ENCODE data around the gene LMOD1.

The LMOD1 gene

DNA sequence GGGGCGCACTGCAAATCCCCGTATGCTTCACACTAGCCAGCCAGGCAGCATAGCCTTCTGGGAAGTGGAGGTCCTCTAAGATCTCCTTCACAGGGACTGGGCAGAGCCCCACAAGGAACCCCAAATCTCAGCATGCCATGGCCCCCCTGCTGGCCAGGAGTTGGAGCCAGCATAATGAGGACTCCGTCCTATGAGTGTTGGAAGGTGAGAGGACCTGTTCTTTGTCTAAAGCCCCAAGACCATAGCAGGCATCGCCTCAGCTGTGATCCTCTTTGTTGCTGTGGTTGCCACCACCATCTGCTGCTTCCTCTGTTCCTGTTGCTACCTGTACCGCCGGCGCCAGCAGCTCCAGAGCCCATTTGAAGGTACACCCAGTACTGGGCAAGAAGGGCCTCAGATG, 56.1 kb downstream of the LMOD1 start:
- Histone ChIP-seq H3K9ac (ENCODE audit: low read length) (no peak overlapping the region), H2AFZ (ENCODE audit: low read depth, low read length) (no peak overlapping the region), H3K4me1 (ENCODE audit: low read length) (no peaks in the 10 kb centered on the region), H3K4me3 (ENCODE audit: low read length) (no peak overlapping the region), H3K27ac (ENCODE audit: low read length) (no peak overlapping the region), H3K36me3 (replicated peaks; ENCODE audit: low read depth, low read length) (no peaks in the 10 kb centered on the region), H3K4me2 (ENCODE audit: low read length) (no peak overlapping the region), H3K9me3 (ENCODE audit: insufficient read depth, low read length) (no peaks in the 10 kb centered on the region), H3K27me3 (ENCODE audit: low read depth, low read length) (peaks cover 11% of the 10 kb centered on the region; the same call in 1 of the 2 replicates), H3K79me2 (ENCODE audit: low read length) (no peaks in the 10 kb centered on the region), H4K20me1 (ENCODE audit: insufficient read depth, low read length) (no peaks in the 10 kb centered on the region)
- no peak for TF ChIP-seq EZH2phosphoT487 (IDR thresholded peaks at IDR 0.05; ENCODE audit: low read depth)

DNA sequence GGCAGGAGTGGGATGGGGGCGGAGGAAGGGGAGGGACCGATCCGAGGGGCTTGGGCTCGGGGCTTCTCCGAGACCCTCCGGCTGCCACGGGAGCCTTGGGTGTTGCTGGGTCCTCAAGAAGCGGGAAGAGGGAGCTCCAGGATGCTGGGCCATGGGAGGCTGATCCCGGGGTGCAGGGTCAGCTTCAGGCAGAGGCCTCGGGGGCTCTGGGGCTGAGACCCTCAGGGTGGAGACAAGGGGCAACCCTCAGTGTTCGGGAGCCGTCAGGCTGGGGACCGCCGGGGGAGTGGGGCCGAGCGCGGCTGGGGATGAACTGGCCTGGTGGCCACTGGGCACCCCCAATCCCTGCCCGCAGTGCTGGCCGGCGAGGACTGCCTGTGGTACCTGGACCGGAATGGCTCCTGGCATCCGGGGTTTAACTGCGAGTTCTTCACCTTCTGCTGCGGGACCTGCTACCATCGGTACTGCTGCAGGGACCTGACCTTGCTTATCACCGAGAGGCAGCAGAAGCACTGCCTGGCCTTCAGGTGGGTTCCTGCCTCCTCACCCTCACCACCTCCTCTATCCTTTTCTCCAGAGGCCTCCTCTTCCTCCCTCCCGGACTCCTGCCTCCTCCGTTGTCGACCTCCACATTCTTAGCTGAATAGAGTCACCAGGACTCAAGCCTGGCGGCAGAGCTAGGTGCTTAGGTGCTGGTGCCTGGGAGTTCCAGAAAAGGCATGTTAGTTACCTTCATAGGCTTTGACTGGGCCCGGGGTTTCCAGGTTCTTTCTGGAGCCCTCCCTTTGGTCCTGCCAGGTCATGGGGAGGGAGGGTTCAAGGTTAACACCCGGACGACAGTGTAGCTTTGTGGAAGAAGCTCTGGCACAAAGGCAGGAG, 57.0 kb downstream of the LMOD1 start:
- Histone ChIP-seq H3K27ac (ENCODE audit: low read length) (no peak overlapping the region), H3K9ac (ENCODE audit: low read length) (no peak overlapping the region), H2AFZ (ENCODE audit: low read depth, low read length) (no peak overlapping the region), H3K4me3 (ENCODE audit: low read length) (no peak overlapping the region), H3K36me3 (replicated peaks; ENCODE audit: low read depth, low read length) (no peaks in the 10 kb centered on the region), H3K9me3 (ENCODE audit: insufficient read depth, low read length) (no peaks in the 10 kb centered on the region), H4K20me1 (ENCODE audit: insufficient read depth, low read length) (no peaks in the 10 kb centered on the region), H3K4me1 (ENCODE audit: low read length) (no peaks in the 10 kb centered on the region), H3K27me3 (ENCODE audit: low read depth, low read length) (peaks cover 14% of the 10 kb centered on the region; the same call in 1 of the 2 replicates), H3K4me2 (ENCODE audit: low read length) (no peak overlapping the region), H3K79me2 (ENCODE audit: low read length) (no peaks in the 10 kb centered on the region)
- TF ChIP-seq, protein P1, sequence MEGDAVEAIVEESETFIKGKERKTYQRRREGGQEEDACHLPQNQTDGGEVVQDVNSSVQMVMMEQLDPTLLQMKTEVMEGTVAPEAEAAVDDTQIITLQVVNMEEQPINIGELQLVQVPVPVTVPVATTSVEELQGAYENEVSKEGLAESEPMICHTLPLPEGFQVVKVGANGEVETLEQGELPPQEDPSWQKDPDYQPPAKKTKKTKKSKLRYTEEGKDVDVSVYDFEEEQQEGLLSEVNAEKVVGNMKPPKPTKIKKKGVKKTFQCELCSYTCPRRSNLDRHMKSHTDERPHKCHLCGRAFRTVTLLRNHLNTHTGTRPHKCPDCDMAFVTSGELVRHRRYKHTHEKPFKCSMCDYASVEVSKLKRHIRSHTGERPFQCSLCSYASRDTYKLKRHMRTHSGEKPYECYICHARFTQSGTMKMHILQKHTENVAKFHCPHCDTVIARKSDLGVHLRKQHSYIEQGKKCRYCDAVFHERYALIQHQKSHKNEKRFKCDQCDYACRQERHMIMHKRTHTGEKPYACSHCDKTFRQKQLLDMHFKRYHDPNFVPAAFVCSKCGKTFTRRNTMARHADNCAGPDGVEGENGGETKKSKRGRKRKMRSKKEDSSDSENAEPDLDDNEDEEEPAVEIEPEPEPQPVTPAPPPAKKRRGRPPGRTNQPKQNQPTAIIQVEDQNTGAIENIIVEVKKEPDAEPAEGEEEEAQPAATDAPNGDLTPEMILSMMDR (IDR thresholded peaks at IDR 0.05; ENCODE audit: low read depth, low read length) = no peak
- no peak for TF ChIP-seq EZH2phosphoT487 (IDR thresholded peaks at IDR 0.05; ENCODE audit: low read depth)

DNA sequence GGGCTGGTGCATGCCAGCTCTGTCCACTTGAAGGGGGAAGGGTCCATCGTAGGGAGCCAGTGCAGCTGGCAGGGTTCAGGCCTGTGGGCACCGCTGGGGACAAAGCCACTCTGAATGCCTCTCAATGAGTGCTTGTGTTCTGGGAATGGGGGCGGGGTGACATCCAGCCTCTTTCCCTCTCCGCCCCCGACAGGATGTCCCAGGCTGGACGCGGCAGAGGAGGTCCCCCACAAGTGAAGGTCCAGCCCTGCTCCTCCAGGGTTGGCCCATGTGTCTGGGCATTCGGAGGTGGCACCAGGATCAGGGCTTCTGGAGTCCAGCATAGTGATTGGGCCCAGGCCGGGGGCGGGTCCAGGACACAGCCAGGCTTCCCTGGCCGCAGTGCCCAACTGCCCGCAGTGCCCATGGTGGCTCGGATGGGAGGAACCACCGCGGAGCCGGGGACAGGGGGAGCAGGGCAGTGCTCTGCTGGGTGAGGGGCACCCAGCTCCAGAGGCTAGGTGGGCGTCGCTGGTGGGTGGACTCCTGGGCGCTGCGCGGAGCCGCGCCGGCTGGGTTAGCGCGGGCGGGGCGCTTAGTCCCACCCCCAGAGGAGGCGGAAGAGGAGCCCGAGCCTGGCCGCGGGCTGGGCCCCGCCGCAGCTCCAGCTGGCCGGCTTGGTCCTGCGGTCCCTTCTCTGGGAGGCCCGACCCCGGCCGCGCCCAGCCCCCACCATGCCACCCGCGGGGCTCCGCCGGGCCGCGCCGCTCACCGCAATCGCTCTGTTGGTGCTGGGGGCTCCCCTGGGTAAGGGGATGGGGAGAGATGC, 57.9 kb downstream of the LMOD1 start, which contains the start of gene SHISA4:
TSS of gene SHISA4 (plus strand) at position 617 of the 808 bp plus-strand sequence. CDS start at position 714, 97 bp downstream.
- peaks cover 14% of the 10 kb centered on the region; the same call in 1 of the 2 replicates for H3K27me3 ChIP-seq (ENCODE audit: low read depth, low read length)
- TF ChIP-seq, protein P1 (IDR thresholded peaks at IDR 0.05; ENCODE audit: low read depth, low read length) = no peak
- H3K9me3 ChIP-seq (ENCODE audit: insufficient read depth, low read length) = no peaks in the 10 kb centered on the region
- H3K36me3 ChIP-seq (replicated peaks; ENCODE audit: low read depth, low read length) = no peaks in the 10 kb centered on the region
- peaks cover 8% of the 10 kb centered on the region for H3K4me1 ChIP-seq (ENCODE audit: low read length)
- no peak within 1 kb of the TSS for H3K27ac ChIP-seq (ENCODE audit: low read length)
- no peaks in the 10 kb centered on the region for H4K20me1 ChIP-seq (ENCODE audit: insufficient read depth, low read length)
- no peak within 1 kb of the TSS for H3K9ac ChIP-seq (ENCODE audit: low read length)
- no peak within 1 kb of the TSS for H3K4me3 ChIP-seq (ENCODE audit: low read length)
- no peak within 1 kb of the TSS for H3K4me2 ChIP-seq (ENCODE audit: low read length)
- no peaks in the 10 kb centered on the region for H3K79me2 ChIP-seq (ENCODE audit: low read length)
- no peak within 1 kb of the TSS for H2AFZ ChIP-seq (ENCODE audit: low read depth, low read length)

DNA sequence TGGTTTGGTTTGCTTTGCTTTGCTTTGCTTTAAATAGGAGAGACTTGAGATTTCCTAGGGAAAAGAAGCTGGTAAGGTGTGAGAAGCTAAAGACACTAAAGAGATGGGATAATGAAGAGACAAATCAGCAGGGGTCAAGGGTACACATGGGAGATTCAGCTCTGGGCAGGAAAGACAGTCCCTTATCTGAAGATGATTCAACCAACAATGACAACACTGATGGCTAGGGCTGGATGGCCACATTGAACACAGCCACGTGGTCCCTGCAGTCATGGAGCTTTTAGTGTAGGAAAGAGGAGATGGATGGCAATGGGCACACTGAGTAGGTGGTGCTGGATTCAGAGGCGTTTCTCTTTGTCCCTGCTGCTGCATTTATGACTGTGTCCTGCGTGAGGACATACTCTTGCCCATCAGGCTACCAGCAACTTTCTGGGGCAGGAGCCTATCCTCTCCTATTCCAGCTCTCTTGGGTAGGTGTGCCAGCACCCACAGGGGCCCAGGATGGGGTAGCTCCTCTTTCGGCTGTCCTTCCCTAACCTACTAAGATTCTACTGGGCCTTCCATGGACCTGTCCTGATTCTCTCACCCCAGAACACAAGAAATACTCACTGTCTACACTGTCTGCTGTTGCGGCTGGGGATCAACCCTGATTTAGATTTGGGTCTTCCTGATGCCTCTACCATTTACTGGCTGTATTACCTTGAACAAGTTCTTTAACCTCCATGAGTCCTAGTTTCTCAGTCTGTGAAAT, 59.1 kb downstream of the LMOD1 start:
- Histone ChIP-seq H3K27me3 (ENCODE audit: low read depth, low read length) (peaks cover 14% of the 10 kb centered on the region; the same call in 1 of the 2 replicates), H3K4me1 (ENCODE audit: low read length) (peaks cover 17% of the 10 kb centered on the region), H3K36me3 (replicated peaks; ENCODE audit: low read depth, low read length) (no peaks in the 10 kb centered on the region), H4K20me1 (ENCODE audit: insufficient read depth, low read length) (0 out of 2 replicates have a peak, but pooled peaks cover 2% of the 10 kb centered on the region), H3K4me3 (ENCODE audit: low read length) (no peak overlapping the region), H3K79me2 (ENCODE audit: low read length) (no peaks in the 10 kb centered on the region), H3K4me2 (ENCODE audit: low read length) (no peak overlapping the region), H3K27ac (ENCODE audit: low read length) (no peak overlapping the region), H3K9ac (ENCODE audit: low read length) (no peak overlapping the region), H3K9me3 (ENCODE audit: insufficient read depth, low read length) (no peaks in the 10 kb centered on the region), H2AFZ (ENCODE audit: low read depth, low read length) (no peak overlapping the region)
- TF ChIP-seq EZH2phosphoT487 (IDR thresholded peaks at IDR 0.05; ENCODE audit: low read depth) = no peak
- TF ChIP-seq, protein P1 (IDR thresholded peaks at IDR 0.05; ENCODE audit: low read depth, low read length) = no peak
